HEK293T (cell line): ENCODE data around the gene PRRC2B.

Experiments used
- BHLHE40 ChIP-seq: fragments of 450-650 bp; IDR thresholded peaks from 2 replicates; pipeline ENCODE4 v1.6.1; 2016; ENCODE audit warnings: mild to moderate bottlenecking, moderate library complexity, borderline replicate concordance
- CTBP1 ChIP-seq: fragments of 450-650 bp; IDR thresholded peaks from 2 replicates; pipeline ENCODE4 v1.6.1; 2016; ENCODE audit warnings: borderline replicate concordance
- FOXA1 ChIP-seq: fragments of 450-650 bp; IDR thresholded peaks from 2 replicates; pipeline ENCODE4 v1.6.1; 2016; ENCODE audit warnings: mild to moderate bottlenecking
- FOXM1 ChIP-seq: fragments of 450-650 bp; IDR thresholded peaks from 2 replicates; pipeline ENCODE4 v1.6.1; 2017; ENCODE audit warnings: mild to moderate bottlenecking, borderline replicate concordance
- HDGF ChIP-seq: fragments of 450-650 bp; IDR thresholded peaks from 2 replicates; pipeline ENCODE4 v1.6.1; 2017; ENCODE audit warnings: antibody characterized with exemption, borderline replicate concordance
- L3MBTL2 ChIP-seq: fragments of 450-650 bp; conservative IDR thresholded peaks from 2 replicates; pipeline ENCODE4 v1.6.1; 2016; ENCODE audit warnings: mild to moderate bottlenecking
- NFRKB ChIP-seq: fragments of 450-650 bp; IDR thresholded peaks from 2 replicates; pipeline ENCODE4 v1.6.1; 2016; ENCODE audit warnings: mild to moderate bottlenecking, moderate library complexity
- SP1 ChIP-seq: fragments of 450-650 bp; IDR thresholded peaks from 2 replicates; pipeline ENCODE4 v1.6.1; 2017
- SUZ12 ChIP-seq: fragments of 450-650 bp; IDR thresholded peaks from 2 replicates; pipeline ENCODE4 v1.6.1; 2016; ENCODE audit warnings: mild to moderate bottlenecking
- TARDBP ChIP-seq: fragments of 450-650 bp; IDR thresholded peaks from 2 replicates; pipeline ENCODE4 v1.6.1; 2016
- ZNF384 ChIP-seq: fragments of 450-650 bp; IDR thresholded peaks from 2 replicates; pipeline ENCODE4 v1.6.1; 2016

DNA sequence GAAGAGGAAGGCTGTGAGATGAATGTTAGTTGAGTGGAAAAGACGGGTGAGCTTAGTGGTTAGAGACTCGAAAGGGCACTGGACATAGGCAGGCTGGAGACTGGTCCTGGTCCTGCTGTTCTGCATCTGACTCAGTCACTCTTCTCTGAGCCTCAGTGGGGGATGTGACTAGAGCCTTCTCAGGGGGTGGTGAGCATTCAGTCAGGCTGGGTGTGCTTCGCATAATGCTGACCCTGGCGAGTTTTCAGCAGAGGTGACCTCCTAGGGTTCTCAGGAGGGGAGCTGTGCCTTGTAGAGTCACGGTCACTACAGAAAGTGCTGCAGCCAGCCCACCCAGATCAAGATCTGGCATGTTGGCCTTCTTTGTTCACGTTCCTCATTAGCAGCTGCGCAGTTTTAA is 44.3 kb downstream of the PRRC2B start:
- TF ChIP-seq SP1 (no peak), HDGF (no peak), TARDBP (no peak), BHLHE40 (no peak), FOXA1 (no peak), FOXM1 (no peak), NFRKB (no peak), CTBP1 (no peak), ZNF384 (no peak), L3MBTL2 (no peak), SUZ12 (no peak)
